HUDEP-2 (cell line): Measurements from ENCODE around the gene ERAS.
"Not testable (repeated sequence)": the region's sequence is repeated elsewhere in the genome, so short reads cannot be mapped to it uniquely, and the experiment has no call there.

Experiments
- DNase-seq, 76 experiments: peaks; one replicate each; lab custom pipeline; 2025; ENCODE audit not compliant: unreplicated experiment in 76 of 76; lab: John Stamatoyannopoulos, UW

The ERAS gene

GRCh38 chrX:48829016-48829735, 2.9 kb downstream of the ERAS start:
- no peak for DNase-seq

GRCh38 chrX:48831136-48831908, 5.0 kb downstream of the ERAS start:
- DNase-seq = no peak

- no peak for DNase-seq
Observed at GRCh38 chrX:48831909-48832291, 5.6 kb downstream of the ERAS start.

- no peak for DNase-seq
Observed at GRCh38 chrX:48833542-48834138, 7.3 kb downstream of the ERAS start.

- DNase-seq = no peak
Observed at GRCh38 chrX:48834383-48834709, 8.0 kb downstream of the ERAS start.

GRCh38 chrX:48835524-48836329, 9.4 kb downstream of the ERAS start, which contains the start of gene PCSK1N:
Gene PCSK1N (minus strand): TSS chrX:48835610. CDS start chrX:48835532, 78 bp downstream.
- DNase-seq = no peak

- no peak for DNase-seq
Observed at GRCh38 chrX:48839686-48840085, 13.4 kb downstream of the ERAS start.

GRCh38 chrX:48848847-48849246, 22.5 kb downstream of the ERAS start:
- no peak for DNase-seq

- no peak for DNase-seq
Observed at GRCh38 chrX:48852857-48853256, 26.5 kb downstream of the ERAS start.

- not testable (repeated sequence) for DNase-seq
Observed at GRCh38 chrX:48853494-48853893, 27.2 kb downstream of the ERAS start.

- not testable (repeated sequence) for DNase-seq
Observed at GRCh38 chrX:48854121-48854804, 27.9 kb downstream of the ERAS start.

GRCh38 chrX:48854898-48855297, 28.6 kb downstream of the ERAS start:
- DNase-seq = peak in 8 of 76 experiments; percentile 2 to 17 (median 10)

- peak in 1 of 76 experiments; percentile 0 for DNase-seq
Observed at GRCh38 chrX:48864210-48864609, 37.9 kb downstream of the ERAS start.

- not testable (repeated sequence) for DNase-seq
Observed at GRCh38 chrX:48872017-48872416, 45.7 kb downstream of the ERAS start.

- not testable (repeated sequence) for DNase-seq
Observed at GRCh38 chrX:48876944-48877343, 50.6 kb downstream of the ERAS start.
